GM18951 (cell line): ENCODE results near the gene KLF13.
A peak's percentile ranks its signal among the peaks of the same experiment; 100 is the strongest.

Source experiments
- POLR2A ChIP-seq: IDR thresholded peaks from 4 replicates; pipeline ENCODE4 v1.6.1; 2011; ENCODE audit warnings: mild to moderate bottlenecking; ENCODE audit not compliant: insufficient read length, insufficient read depth; ENCODE audit errors: extremely low read depth
- in situ Hi-C: fragments of 300-500 bp; cut with MboI; formaldehyde crosslinking; loops from one replicate; pipeline ENCODE4 v1.12.0; 2022; ENCODE audit warnings: low sequenced_read_pairs, mixed read lengths, inconsistent platforms; ENCODE audit not compliant: unreplicated experiment

Gene KLF13

GRCh38 chr15:31326156-31326874 lies at the start of gene KLF13:
KLF13 (plus strand) TSS chr15:31326835; CDS start chr15:31327213, 378 bp downstream.
- in situ Hi-C loops, result loop anchor here (10.0 kb wide), 1 partner anchor 102 kb away; no protein-coding TSS in a partner anchor
- peak; percentile 82 for TF ChIP-seq POLR2A

- TF ChIP-seq POLR2A, result no peak
- in situ Hi-C loops, result no loop called here
Measured at GRCh38 chr15:31277335-31278060, 49.1 kb upstream of the KLF13 start.

GRCh38 chr15:31278061-31278445 lies 48.6 kb upstream of the KLF13 start:
- in situ Hi-C loops, result no loop called here
- no peak for TF ChIP-seq POLR2A

- no peak for TF ChIP-seq POLR2A
- in situ Hi-C loops, result no loop called here
Measured at GRCh38 chr15:31278544-31279220, 48.0 kb upstream of the KLF13 start.

- in situ Hi-C loops, result no loop called here
- no peak for TF ChIP-seq POLR2A
Measured at GRCh38 chr15:31279221-31280045, 47.2 kb upstream of the KLF13 start.

GRCh38 chr15:31280046-31280830 lies 46.4 kb upstream of the KLF13 start:
- in situ Hi-C loops, result no loop called here
- no peak for TF ChIP-seq POLR2A

- in situ Hi-C loops, result no loop called here
- TF ChIP-seq POLR2A, result no peak
Measured at GRCh38 chr15:31280831-31281216, 45.8 kb upstream of the KLF13 start.

GRCh38 chr15:31283043-31283442 lies 43.6 kb upstream of the KLF13 start:
- no peak for TF ChIP-seq POLR2A
- in situ Hi-C loops, result no loop called here

GRCh38 chr15:31285772-31286261 lies 40.8 kb upstream of the KLF13 start:
- no peak for TF ChIP-seq POLR2A
- in situ Hi-C loops, result no loop called here

GRCh38 chr15:31291048-31291578 lies 35.5 kb upstream of the KLF13 start:
- no peak for TF ChIP-seq POLR2A
- in situ Hi-C loops, result no loop called here

GRCh38 chr15:31292391-31293015 lies 34.1 kb upstream of the KLF13 start:
- in situ Hi-C loops, result no loop called here

More at GRCh38 chr15:31292391-31293015, 34.1 kb upstream of the KLF13 start:
- no peak for TF ChIP-seq POLR2A
